MV-4-11 (cell line): ENCODE results near the gene TLCD3B.
A peak's percentile ranks its signal among the peaks of the same experiment; 100 is the strongest.

Source experiments
- DNase-seq: peaks from one replicate; lab custom pipeline; 2025; lab: John Stamatoyannopoulos, UW

TLCD3B gene, protein sequence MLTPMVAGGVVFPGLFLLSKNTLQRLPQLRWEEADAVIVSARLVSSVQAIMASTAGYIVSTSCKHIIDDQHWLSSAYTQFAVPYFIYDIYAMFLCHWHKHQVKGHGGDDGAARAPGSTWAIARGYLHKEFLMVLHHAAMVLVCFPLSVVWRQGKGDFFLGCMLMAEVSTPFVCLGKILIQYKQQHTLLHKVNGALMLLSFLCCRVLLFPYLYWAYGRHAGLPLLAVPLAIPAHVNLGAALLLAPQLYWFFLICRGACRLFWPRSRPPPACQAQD

DNA sequence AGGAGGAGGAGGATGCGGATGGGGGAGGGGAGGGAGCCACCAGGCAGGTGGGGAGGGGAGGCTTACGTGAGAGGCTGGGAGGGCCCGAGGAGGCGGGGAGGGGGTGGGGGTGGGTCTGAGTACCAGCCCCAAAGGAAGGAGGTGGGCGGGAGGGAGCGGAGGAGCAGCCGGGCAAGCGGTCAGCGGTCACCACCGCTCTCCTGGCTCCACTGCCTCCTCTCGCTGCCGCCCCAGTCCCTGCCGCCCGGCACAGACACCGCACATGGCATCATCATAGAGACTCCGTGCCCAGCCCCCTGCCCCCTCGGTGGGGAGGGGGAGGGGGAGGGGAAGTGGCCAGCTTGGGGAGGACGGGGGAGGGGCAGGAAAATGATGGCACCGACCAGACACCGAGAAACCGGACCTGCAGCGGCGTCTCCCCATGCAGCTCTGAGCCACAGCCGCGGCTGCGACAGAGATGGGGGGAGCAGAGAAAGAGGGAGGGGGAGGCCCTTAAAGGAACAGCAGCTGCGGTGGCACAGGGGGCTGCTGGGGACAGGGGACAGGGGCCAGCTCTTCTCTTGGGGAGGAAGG lies at the start of gene TLCD3B:
Gene TLCD3B, minus strand, starts transcription at position 431 of the 573 bp plus-strand sequence. CDS start 744 bp downstream, outside the sequence.
- no peak for DNase-seq

DNA sequence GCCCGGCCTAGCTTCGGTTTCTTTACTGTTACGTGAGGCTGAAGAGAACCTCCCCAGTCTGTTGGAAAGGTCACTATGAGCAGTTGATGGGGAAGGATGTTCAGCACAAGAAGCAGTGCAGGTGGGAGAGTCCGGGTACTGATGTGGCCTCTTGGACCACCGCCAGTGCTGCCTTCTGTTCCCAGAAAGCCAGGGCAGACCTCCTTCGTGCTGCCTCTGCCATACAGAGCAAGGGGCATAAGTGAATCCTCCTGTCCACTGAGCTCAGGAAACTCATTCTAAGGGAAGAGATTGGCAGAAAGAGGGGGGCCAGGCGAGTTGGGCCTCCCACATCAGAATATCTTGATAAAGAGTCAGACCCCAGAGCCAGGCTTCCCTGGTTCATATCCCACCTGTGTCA lies 48.4 kb upstream of the TLCD3B start:
- no peak for DNase-seq

DNA sequence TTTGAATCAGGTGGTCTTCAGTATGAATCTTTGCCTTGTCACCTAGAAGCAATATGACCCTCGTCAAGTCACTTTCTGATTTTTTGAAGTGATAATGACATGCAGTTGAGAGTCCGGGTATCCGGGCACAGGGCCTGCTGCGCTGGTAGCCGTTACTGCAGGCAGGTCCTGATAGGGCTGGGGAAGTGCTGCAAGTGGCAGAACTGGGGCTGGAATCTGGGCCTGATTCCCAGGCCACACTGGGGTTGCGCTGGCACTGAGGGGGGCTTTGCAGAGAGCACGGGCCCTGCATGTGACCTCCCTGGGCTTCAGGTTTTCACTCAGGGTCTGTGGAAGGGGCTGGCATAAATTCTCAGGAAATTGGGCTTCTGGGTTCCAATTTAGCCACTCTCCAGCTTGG lies 47.7 kb upstream of the TLCD3B start:
- DNase-seq: no peak

DNA sequence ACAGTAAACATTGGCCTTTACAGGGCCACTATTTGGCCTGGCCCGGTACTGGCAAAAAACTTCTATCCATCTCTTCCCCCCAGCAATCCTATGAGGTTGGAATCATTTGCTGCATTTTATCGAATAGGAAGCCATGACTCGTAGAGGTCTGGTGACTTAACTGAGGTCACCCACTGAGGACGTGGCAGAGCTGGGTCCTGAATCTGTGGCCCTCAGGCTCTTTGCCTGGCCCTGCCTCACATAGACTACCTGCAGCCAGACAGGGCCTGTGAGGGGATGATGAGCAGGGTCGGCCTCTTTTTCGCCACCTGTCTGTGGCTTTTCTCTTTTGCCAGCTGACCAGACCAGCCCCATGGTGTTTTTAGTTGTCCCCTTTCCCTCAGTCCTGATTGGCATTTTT lies 46.6 kb upstream of the TLCD3B start:
- DNase-seq: no peak

DNA sequence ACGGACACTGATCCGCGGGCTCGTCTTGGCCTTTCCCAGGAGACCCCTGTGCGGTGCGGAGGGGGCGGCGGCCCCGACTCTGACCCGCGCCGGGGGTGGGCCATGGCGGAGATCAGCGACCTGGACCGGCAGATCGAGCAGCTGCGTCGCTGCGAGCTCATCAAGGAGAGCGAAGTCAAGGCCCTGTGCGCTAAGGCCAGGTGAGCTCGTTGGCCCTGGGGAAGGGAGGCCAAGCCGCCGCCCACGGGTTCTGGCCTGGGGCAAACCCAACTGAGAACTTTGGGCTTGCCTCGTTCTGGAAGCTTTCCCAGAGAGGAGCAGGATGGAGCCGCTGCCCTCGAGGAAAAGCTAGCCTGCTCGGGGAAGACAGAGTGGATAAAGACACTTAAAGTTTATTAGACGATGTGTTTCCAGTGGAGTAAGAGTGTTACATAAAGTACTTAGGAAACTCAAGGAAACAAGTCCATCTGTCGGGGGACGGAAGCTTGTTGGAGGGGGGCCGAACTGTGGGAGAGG lies 45.3 kb upstream of the TLCD3B start:
- DNase-seq: no peak

DNA sequence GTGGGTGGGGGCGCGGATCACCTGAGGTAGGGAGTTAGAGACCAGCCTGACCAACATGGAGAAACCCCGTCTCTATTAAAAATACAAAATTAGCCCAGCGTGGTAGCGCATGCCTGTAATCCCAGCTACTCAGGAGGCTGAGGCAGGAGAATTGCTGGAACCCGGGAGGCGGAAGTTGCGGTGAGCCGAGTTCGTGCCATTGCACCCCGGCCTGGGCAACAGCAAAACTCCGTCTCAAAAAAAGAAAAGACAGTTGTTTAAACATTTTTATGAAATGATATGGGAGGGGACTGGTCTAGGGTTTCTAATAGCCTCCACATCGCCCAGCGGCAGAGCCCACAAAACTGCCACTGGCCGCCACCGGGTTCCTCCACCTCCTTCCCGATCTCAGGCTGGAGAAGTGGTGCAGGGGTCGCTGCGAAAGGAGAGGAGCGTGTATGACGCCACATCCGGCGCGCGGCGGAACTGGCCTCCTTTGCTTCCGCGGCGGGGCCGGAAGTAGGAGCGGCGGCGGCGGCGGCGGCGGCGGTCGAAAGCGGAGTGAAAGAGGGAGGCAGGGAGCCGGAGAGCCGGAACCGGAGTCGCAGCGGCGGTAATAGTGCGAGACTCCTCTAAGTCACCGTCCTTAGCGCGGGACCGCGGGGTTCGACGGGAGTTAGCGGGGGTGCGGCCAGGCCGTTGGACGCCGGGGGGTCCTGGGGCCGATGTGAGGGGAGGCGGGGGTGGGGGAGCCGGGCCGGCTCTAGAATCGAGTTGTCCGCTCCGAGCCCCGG lies 44.6 kb upstream of the TLCD3B start, which contains the start of gene PPP4C:
Gene PPP4C, plus strand, starts transcription at position 492 of the 773 bp plus-strand sequence. CDS start 384 bp downstream, outside the sequence.
- DNase-seq: peak; percentile 83

DNA sequence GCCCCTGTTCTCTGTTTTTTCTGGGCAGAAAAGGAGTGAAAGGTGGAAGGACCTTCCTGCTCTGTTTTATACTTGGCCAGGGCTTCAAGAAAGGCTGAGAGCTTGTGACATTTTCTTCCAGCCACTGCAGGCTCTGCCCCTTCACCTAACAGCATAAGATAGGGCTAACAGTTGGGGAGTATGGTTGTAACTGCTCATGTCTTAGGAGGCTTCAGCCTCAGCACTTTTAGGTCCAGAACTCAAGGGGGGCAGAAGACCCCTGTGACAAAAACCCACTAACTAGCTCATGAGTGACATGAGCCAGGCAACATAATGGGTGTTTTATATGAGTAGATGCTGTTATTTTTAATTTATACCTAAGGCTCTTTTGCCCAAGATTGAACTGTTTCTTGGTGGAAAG lies 39.4 kb upstream of the TLCD3B start:
- DNase-seq: no peak

DNA sequence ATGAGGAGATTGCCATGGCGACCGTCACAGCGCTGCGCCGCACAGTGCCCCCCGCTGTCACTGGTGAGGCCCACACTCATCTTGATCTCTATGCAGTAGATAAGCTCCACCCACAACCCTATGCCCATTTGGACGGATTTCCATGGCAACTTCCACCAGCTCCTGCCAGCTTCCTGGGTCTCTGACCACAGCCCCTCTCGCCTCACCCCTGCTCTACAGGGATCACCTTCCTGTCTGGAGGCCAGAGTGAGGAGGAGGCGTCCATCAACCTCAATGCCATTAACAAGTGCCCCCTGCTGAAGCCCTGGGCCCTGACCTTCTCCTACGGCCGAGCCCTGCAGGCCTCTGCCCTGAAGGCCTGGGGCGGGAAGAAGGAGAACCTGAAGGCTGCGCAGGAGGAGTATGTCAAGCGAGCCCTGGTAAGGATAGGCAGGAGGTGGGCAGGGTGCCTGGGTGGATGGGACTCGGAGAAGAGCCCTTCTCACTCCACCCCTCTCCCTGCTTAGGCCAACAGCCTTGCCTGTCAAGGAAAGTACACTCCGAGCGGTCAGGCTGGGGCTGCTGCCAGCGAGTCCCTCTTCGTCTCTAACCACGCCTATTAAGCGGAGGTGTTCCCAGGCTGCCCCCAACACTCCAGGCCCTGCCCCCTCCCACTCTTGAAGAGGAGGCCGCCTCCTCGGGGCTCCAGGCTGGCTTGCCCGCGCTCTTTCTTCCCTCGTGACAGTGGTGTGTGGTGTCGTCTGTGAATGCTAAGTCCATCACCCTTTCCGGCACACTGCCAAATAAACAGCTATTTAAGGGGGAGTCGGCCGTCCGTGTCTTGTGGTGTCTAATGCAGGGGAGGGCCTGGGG lies 38.8 kb upstream of the TLCD3B start:
- no peak for DNase-seq

DNA sequence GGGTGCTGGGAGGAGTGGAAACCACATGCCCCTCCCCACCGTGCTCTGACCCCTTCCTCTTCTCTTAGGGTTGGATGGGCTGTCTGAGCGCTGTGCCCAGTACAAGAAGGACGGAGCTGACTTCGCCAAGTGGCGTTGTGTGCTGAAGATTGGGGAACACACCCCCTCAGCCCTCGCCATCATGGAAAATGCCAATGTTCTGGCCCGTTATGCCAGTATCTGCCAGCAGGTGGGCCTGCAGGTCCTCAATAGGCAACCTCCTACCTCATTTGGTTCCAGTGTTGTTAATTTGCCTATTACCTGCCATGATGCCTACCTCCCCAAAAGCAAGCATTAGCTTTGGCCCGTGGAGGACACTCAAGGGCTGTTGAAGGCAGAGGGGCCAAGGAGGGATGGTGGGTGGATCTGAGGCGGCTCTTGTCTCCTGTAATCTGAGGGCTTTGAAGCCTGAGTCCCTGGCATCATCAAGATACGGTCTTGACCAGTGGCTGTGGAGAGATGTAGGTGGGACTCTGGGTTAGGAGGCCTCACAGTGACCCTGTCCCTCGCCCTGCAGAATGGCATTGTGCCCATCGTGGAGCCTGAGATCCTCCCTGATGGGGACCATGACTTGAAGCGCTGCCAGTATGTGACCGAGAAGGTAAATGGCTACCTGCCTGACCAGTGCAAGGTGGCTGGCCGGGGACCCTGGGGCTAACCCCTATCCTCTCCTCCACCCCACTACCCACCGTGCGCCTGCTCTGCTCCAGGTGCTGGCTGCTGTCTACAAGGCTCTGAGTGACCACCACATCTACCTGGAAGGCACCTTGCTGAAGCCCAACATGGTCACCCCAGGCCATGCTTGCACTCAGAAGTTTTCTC lies 37.9 kb upstream of the TLCD3B start:
- DNase-seq: peak; percentile 25

DNA sequence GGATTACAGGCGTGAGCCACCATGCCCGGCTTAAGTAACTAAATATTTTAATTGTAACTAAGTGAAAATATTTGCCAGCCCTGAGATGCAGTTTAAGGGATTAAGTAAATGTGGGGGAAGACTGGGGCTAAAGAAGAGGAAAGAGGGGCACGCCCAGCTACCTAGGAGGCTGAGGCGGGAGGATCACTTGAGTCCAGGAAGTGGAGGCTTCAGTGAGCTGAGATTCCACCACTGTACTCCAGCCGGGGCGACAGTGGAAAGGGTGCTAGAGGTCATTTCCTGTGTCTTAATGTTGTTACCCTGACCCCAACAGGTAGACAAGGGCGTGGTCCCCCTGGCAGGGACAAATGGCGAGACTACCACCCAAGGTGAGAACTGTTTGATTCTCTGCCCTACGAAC lies 37.3 kb upstream of the TLCD3B start:
- DNase-seq: no peak

DNA sequence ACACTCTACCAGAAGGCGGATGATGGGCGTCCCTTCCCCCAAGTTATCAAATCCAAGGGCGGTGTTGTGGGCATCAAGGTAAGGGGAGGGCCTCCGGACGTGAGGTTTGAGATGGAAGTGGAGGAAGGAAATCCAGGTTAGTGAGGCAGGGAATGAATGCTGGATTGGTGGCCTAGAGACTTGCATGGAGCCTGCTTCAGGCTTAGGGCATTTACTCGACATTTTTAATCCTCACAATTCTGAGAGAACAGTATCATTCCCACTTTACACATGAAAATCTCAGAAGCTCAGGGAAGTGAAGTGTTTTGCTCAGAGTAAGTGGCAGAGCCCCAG lies 36.5 kb upstream of the TLCD3B start:
- no peak for DNase-seq

DNA sequence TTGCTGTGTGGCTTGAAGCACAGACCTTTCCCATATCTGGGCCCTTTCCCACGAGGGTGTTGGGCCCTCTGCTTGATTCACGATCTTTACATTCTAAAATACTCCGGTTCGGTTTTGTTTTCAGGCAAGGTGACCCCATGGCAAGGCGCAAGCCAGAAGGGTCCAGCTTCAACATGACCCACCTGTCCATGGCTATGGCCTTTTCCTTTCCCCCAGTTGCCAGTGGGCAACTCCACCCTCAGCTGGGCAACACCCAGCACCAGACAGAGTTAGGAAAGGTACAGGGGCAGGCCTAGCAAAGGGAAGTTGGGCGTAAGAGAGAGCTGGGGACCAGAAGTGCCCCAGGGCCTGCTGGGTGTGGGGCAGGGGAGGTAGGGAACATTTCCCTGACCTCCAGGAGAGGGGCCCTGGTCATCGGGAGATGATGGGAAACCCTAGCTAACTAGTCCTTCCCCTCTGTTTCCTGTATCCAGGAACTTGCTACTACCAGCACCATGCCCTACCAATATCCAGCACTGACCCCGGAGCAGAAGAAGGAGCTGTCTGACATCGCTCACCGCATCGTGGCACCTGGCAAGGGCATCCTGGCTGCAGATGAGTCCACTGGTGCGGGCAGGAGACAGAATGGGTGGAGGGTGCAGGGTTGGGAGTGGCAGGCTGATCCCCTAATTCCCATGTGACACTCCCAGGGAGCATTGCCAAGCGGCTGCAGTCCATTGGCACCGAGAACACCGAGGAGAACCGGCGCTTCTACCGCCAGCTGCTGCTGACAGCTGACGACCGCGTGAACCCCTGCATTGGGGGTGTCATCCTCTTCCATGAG lies 35.9 kb upstream of the TLCD3B start:
- no peak for DNase-seq

DNA sequence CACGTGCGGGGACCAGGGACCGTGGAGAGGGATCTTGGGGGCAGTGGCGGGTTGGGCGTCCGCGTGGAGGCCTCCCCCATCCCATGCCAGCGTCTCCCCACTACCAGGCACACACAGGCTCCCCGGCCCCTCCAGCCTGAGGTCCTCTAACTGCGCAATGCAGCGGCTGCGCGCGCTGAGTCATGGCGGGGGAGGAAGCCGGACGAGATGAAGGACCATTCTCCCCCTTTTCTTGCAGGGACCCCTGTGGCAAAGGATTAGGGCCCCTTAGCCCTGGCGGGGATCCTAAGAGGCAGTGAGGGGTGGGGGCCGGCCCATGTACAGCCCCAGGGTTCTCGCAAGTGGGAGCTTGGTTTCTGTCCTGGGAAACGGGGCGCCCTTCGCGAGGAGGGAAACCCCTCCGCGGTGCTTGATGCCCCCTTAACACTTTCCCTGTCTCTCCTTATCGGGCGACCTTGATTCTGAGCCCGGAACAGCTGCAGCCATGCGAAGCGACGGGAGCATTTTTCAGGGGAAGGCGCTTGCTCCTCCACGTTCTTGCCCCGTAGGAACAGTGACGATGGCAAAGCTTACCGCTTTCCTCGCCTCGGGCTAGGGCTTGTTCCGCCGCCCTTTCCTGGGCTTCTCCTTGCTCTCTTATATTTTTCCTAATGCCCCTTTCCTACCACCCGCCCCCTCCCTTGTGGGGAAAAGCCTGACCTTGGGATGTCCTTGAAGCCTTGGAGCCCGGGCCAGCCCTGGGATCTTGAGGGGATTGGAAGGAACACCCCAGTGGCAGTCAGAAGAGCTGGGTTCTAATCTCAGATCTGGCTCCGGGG lies 35.1 kb upstream of the TLCD3B start:
- peak; percentile 48 for DNase-seq

DNA sequence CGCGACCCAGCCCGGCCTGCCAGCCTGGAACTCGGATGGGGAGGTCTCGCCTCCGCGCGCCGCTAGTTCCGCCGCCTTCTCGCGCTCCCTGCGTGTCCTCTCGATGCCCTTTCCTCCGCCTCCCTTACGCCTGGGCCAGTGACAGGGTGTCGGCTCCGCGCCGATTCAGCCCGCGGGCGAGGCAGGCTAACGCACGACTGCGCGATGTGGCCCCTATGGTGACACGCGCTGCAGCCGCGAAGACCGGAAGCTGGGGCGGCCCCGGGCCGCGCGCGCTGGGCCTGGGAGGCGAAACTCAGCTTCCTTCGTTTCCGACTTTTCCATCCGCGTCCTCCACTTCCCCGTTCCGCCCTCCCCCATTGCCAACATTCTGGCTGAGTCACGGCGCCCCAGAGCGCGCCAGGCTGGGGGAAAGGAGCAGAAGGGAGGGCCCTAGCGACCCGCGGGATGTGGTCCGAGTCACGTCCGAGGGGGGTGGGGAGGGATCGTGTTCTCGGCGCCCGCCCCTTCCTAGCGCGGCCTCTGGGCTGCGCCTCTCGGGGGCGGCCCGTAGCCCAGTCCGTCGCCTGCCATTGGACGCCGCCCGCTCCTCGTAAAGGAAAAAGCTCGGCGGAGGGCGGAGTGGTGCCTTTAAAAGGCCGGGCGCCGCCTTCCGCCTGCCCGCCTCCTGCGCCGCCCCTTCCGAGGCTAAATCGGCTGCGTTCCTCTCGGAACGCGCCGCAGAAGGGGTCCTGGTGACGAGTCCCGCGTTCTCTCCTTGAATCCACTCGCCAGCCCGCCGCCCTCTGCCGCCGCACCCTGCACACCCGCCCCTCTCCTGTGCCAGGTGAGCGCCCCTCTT lies 34.3 kb upstream of the TLCD3B start, which contains the start of gene ALDOA:
Gene ALDOA, plus strand, starts transcription at position 659 of the 841 bp plus-strand sequence. CDS start 1,138 bp downstream, outside the sequence.
- peak; percentile 98 for DNase-seq

DNA sequence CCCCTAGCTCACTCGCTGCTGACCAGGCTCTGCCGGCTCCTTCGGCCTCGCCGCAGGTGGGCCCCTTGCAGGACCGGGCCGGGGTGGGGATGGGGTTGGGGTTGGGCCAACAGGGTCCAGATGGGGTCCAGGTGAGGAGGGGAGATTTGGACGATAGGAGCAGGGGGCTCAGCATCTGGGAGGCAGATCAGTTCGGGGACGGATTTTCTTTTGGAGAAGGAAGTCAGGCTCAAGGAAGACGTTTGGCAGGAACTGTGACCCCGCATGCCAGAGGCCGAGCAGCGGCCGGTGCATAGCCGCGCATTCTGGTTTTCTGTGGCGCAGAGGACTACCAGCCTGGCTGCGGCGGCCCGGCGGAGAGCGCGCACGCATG lies 33.6 kb upstream of the TLCD3B start:
- no peak for DNase-seq

DNA sequence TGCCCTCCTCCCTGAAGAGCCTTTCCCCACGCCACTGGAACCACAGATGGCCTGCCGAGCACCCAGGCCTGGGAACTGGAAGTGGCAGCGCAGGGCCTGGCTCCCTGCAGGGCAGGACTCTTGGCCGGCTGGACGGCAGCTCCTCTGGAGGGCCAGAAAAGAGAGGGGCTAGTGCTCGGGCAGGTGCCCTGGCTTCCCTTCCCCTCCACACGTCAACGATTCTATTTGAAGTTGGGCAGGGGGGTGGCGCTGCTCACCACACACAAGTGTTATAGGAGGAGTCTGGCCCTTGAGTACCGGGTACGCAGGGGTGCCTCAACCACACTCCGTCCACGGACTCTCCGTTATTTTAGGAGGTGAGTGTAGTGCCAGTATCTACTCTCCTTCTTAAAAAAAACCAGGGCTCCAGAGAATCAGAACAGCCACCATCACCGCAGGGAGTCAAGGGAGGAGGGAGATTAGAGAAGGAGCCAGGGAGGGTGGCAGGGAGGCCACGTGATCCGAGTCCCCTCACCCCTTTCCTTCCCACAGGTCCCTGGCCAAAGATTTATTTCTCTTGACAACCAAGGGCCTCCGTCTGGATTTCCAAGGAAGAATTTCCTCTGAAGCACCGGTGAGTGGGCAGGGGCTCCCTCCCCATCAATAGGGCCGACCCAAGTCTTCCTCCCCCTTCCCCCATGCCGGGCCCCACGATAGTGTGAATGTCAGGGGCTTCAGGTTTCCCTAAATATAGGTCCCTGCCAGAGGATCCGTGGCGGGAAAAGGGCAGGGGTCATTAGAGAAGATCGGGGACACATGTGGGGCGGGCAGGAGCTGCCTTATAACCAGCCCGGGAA lies 33.0 kb upstream of the TLCD3B start:
- peak; percentile 81 for DNase-seq

DNA sequence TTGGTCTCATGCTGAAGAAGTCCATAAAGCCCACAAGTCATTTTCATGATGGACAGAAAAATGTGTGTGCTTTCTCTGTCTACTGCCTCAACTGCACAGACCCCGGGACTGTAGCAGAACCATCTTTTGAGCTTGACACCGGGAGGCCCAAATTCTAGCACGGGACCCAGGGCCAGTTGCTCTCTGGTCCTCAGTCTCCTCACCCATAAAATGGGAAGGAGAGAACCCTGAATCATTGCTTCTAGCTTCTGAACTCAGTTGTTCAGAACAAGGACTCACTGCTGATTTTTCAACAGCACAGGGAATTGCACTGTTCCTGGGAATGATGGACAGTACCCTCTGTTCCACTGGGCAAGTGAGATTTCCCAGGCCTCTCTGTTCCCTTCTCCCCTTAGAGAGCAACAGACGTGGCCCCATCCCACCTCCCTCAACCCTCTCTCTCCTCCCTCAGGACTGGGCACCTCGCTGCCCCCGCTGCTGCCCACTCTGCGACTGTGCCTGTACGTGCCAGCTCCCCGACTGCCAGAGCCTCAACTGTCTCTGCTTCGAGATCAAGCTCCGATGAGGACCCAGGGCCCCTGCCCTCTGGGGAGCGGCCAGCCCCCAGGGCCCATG lies 32.3 kb upstream of the TLCD3B start:
- no peak for DNase-seq
